HepG2 (cell line): Measurements from ENCODE around the gene CARMIL3. TPM values are rescaled to one million over a fixed set of nuclear protein-coding genes. Genes with fewer than 3 reads are reported as not detected.

ENCODE experiments used
- ATF7 ChIP-seq, 2 experiments: fragments of 450-650 bp in 1 of 2; sonication (generic) in 1 of 2; formaldehyde crosslinking in 1 of 2; IDR thresholded peaks; 2 replicates each; pipeline versions ENCODE4 v1.4.0 to v1.6.1; 2016 to 2020; ENCODE audit warnings: antibody characterized with exemption in 1 of 2, mild to moderate bottlenecking in 1 of 2, missing genetic modification reagents in 1 of 2
- BCL3 ChIP-seq: sonication (generic); formaldehyde crosslinking; IDR thresholded peaks from 2 replicates; pipeline ENCODE4 v1.5.1; 2020; ENCODE audit warnings: mild to moderate bottlenecking, missing genetic modification reagents, moderate library complexity
- HNRNPL ChIP-seq: fragments of 200-400 bp; formaldehyde crosslinking; IDR thresholded peaks from 2 replicates; pipeline ENCODE4 v1.6.1; 2017; ENCODE audit warnings: mild to moderate bottlenecking, low read depth, low read length
- KDM4B ChIP-seq: sonication (generic); formaldehyde crosslinking; IDR thresholded peaks from 2 replicates; pipeline ENCODE4 v1.4.0; 2020; ENCODE audit warnings: missing genetic modification reagents
- MATR3 ChIP-seq: sonication (generic); formaldehyde crosslinking; IDR thresholded peaks from 2 replicates; pipeline ENCODE4 v1.4.0; 2020; ENCODE audit warnings: missing genetic modification reagents
- MXI1 ChIP-seq: IDR thresholded peaks from 3 replicates; pipeline ENCODE4 v1.6.1; 2012; ENCODE audit warnings: low read depth, low read length, inconsistent platforms, borderline replicate concordance
- NBN ChIP-seq: fragments of 450-650 bp; conservative IDR thresholded peaks from 2 replicates; pipeline ENCODE4 v1.6.1; 2017
- PHF20 ChIP-seq: sonication (generic); formaldehyde crosslinking; IDR thresholded peaks from 2 replicates; pipeline ENCODE4 v1.5.0; 2020; ENCODE audit warnings: mild to moderate bottlenecking, missing genetic modification reagents
- REST ChIP-seq, 2 experiments: IDR thresholded peaks; 2 replicates each; pipeline ENCODE4 v1.6.1; 2011 to 2012; ENCODE audit warnings: low read length in 2 of 2, borderline replicate concordance in 1 of 2, low read depth in 1 of 2, mild to moderate bottlenecking in 1 of 2, moderate library complexity in 1 of 2
- SKI ChIP-seq: fragments of 450-650 bp; IDR thresholded peaks from one replicate; pipeline ENCODE4 v1.6.1; 2018; ENCODE audit warnings: mild to moderate bottlenecking; ENCODE audit not compliant: partially characterized antibody
- TIGD3 ChIP-seq: sonication (generic); formaldehyde crosslinking; IDR thresholded peaks from 2 replicates; pipeline ENCODE4 v1.5.1; 2020; ENCODE audit warnings: mild to moderate bottlenecking, missing genetic modification reagents, borderline replicate concordance
- ZBTB7A ChIP-seq: sonication (generic); formaldehyde crosslinking; IDR thresholded peaks from 2 replicates; pipeline ENCODE4 v1.8.0; 2022; ENCODE audit warnings: mild to moderate bottlenecking, missing genetic modification reagents
- ZNF101 ChIP-seq: sonication (generic); formaldehyde crosslinking; IDR thresholded peaks from 2 replicates; pipeline ENCODE4 v1.4.0; 2020; ENCODE audit warnings: mild to moderate bottlenecking, low read depth, missing genetic modification reagents, borderline replicate concordance
- ZNF274 ChIP-seq: sonication (generic); formaldehyde crosslinking; IDR thresholded peaks from 2 replicates; pipeline ENCODE4 v1.5.1; 2020; ENCODE audit warnings: mild to moderate bottlenecking, missing genetic modification reagents
- ZNF276 ChIP-seq: sonication (generic); formaldehyde crosslinking; IDR thresholded peaks from 2 replicates; pipeline ENCODE4 v1.4.0; 2020; ENCODE audit warnings: mild to moderate bottlenecking, low read depth, missing genetic modification reagents
- ZNF414 ChIP-seq: sonication (generic); formaldehyde crosslinking; IDR thresholded peaks from 2 replicates; pipeline ENCODE4 v1.5.0; 2020; ENCODE audit warnings: missing genetic modification reagents
- ZNF468 ChIP-seq: sonication (generic); formaldehyde crosslinking; IDR thresholded peaks from 2 replicates; pipeline ENCODE4 v1.8.0; 2022; ENCODE audit warnings: mild to moderate bottlenecking, moderate library complexity, missing genetic modification reagents
- ZNF761 ChIP-seq: sonication (generic); formaldehyde crosslinking; conservative IDR thresholded peaks from 2 replicates; pipeline ENCODE4 v1.4.0; 2020; ENCODE audit warnings: mild to moderate bottlenecking, missing genetic modification reagents
- ZSCAN12 ChIP-seq: sonication (generic); formaldehyde crosslinking; IDR thresholded peaks from 2 replicates; pipeline ENCODE4 v1.9.0; 2021; ENCODE audit warnings: mild to moderate bottlenecking, missing genetic modification reagents
- polyA plus RNA-seq, 8 experiments: library from polyadenylated mRNA; depleted of rRNA in 3 of 8; stranded (reverse) in 7 of 8; unstranded in 1 of 8; fragments of >200 nt; fragmentation: Illumina TruSeq in 4 of 8; extraction: Trizol in 4 of 8; gene quantifications; 2 replicates each; pipeline versions ENCODE4 v1.2.1 to v1.2.3, GENCODE V29; 2011 to 2016; ENCODE audit warnings: low read depth in 4 of 8, missing spikeins in 1 of 8, mixed read lengths in 1 of 8; ENCODE audit not compliant: insufficient read depth in 1 of 8
- total RNA-seq, 5 experiments: library from RNA; depleted of rRNA; stranded (reverse); fragments of >200 nt; fragmentation: Illumina TruSeq; extraction: Trizol; gene quantifications; 2 replicates each; pipeline ENCODE4 v1.2.3, GENCODE V29; 2016; ENCODE audit warnings: low read depth in 1 of 5

CARMIL3 gene
- total and polyA plus RNA-seq, 2 of the 13 experiments (the other 11 are each of a cell fraction or from before 2014, with no cell fraction given) = 0.27 to 0.55 TPM

GRCh38 chr14:24052656-24053547 lies 1.1 kb downstream of the CARMIL3 start (continued):
- TF ChIP-seq ZNF101 (CRISPR knock-in tag) (no peak), ATF7 (IDR thresholded peaks at IDR 0.05) (no peak), ATF7 (CRISPR knock-in tag; IDR thresholded peaks at IDR 0.05) (0 out of 2 replicates have a peak, but pooled peaks have one; percentile 1), TIGD3 (no peak), REST (IDR thresholded peaks at IDR 0.05; ENCODE audit: borderline replicate concordance in 1 of 2, low read depth in 1 of 2, low read length in 2 of 2) (no peak), ZNF468 (CRISPR knock-in tag) (no peak), ZNF761 (CRISPR knock-in tag) (no peak), MXI1 (no peak), SKI (no peak), KDM4B (CRISPR knock-in tag) (no peak), PHF20 (CRISPR knock-in tag) (no peak), ZBTB7A (CRISPR knock-in tag) (peak; percentile 23; the same call in 1 of the 2 replicates), ZNF274 (no peak), HNRNPL (peak; percentile 86), BCL3 (CRISPR knock-in tag) (no peak), ZNF276 (0 out of 2 replicates have a peak, but pooled peaks have one; percentile 15), MATR3 (no peak), NBN (no peak), ZNF414 (CRISPR knock-in tag) (no peak; the same call in 1 of the 2 replicates), ZSCAN12 (CRISPR knock-in tag) (no peak)
